AG08396 (cell line): ENCODE data around the gene NRDC.
"Not testable (repeated sequence)": the region's sequence is repeated elsewhere in the genome, so short reads cannot be mapped to it uniquely, and the experiment has no call there.

Experiments used
- DNase-seq: peaks from one replicate; pipeline ENCODE4 v3.0.0; 2012; ENCODE audit warnings: low spot score, mixed read lengths

Gene NRDC

GRCh38 chr1:51897699-51898031 lies 19.1 kb upstream of the NRDC start:
- peak; percentile 46 for DNase-seq

- DNase-seq = not testable (repeated sequence)
These were observed 16.2 kb upstream of the NRDC start for GRCh38 chr1:51894748-51895147.

DNA sequence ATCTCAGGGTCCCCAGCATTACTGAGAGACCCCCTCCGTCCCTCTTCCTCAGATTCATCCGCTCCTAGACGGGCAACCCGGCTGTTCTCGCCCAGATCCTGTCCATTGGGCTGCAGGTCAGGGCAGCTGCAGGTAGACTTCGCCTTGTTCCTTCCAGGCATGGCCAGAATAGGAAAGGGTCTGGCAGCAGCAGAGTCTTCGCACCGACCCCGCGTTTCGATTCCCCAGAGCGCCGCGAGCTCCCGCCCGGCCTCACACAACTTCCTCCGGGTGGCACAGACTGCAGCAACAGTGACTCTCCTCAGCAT lies 265 bp downstream of the NRDC start:
- no peak for DNase-seq

DNA sequence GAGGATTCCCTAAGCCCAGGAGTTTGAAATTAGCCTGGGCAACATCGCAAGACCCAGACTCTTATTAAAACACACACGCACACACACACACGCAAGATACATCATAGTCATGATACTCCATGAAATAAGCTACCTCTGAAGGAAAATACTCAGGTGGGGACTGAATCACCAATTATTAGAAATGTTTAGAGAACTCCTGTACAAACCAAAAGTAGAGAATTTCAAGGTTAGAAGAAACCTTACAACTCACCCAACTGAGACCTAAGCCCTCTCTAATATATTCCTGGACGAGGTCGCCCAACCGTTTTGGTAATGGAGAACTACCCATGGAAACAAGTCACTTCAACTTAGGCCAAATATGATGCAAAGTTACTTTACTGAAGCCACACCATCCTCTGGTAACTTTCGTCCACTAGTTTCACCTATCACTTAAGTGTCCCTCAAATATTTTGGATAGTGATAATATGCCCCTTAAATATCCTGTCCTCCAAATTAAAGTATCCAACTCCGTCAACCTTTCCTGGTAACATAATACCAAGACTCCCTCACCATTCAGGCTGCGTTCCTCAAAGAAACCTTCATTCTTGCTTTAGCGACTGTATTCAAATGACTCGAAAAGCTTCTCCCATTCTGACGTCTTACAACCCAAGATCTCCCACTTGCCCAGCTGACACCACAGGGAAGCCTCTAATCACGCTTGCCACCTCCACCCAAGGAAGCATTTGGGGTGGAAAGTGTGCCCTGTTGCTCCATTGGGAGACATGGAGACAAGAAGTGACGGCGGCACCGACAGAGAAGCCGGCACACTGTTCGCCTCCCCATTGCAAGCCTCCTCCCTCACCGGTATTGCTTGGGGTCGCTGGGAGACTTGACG lies 856 bp downstream of the NRDC start:
- peak; percentile 20 for DNase-seq

DNA sequence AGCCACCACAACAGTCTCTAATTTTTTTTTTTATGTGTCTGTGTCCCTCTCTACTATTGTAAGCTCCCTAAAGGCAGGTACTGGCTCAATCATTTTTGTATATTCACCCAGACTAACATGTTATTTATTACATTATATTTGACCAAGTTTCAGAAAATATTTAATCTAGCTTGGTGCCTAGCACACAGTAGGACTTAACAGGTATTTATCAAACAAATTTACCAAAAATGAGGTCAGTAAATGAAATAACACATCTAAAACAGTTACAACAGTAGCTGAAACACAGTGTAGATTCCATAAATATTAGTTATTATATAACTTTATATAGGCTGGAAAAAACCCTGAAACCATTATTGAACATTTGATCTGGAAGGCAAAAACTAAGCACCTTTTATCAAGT lies 2.7 kb downstream of the NRDC start:
- no peak for DNase-seq

DNA sequence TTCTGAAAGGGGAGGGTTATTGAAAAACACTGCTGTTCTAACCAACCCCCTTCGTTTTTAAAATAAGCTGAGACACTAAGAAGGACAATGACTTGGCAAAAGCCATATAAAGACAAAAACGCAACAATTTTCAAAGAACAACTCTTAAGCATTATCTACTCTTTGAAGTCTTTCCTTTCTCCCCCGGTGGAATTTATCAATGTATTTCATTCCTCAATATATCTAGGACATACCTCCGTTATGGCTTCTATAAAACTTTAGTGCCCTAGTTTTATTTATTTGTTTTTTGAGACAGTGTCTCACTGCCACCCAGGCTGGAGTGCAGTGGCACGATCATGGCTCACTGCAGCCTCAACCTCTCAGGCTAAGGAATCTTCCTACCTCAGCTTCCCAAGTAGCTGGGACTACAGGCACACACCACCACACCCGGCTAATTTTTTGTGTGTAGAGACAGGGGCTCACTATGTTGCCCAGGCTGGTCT lies 3.2 kb downstream of the NRDC start:
- no peak for DNase-seq

DNA sequence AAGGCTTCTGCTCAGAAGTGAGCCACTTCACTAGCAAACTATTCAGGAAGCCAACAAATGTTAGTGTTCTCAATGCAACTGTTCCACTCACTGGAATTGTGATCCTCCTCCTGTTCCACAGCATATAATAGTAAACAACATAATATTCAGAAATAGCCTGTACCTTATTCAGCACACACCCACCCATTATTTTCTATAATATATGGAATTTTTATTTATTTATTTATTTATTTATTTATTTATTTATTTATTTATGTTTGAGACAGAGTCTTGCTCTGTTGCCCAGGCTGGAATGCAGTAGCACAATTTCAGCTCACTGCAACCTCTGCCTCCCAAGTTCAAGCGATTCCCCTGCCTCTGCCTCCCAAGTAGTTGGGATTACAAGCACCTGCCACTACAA lies 5.3 kb downstream of the NRDC start:
- not testable (repeated sequence) for DNase-seq

- no peak for DNase-seq
These were observed 7.1 kb downstream of the NRDC start for GRCh38 chr1:51871351-51871975.

DNA sequence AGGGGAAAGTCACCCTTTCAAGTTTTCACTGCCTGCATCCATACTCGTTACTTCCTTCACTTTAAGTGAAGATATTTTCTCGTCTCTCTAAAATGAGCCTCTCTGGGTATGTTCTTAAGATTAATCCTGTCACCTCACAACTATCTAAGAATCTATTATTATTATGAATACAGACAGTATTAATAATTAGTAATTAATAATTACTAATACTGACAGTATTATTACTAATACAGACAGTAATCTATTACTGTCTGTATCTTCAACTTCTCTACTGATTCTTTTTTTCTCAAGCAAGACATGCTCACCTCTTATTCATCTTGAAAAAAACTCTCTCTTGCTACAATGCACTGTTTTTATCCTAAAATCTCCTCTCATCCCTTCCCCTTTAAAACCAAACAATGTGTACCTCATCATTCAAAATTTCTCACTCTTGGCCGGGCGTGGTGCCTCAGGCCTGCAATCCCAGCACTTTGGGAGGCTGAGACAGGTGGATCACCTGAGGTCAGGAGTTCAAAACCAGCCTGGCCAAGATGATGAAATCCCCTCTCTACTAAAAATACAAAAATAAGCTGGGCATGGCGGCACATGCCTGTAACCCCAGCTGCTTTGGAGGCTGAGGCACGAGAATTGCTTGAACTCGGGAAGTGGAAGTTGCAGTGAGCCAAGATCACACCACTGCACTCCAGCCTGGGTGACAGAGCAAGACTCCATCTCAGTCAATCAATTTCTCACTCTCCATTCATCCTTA lies 7.8 kb downstream of the NRDC start:
- no peak for DNase-seq

DNA sequence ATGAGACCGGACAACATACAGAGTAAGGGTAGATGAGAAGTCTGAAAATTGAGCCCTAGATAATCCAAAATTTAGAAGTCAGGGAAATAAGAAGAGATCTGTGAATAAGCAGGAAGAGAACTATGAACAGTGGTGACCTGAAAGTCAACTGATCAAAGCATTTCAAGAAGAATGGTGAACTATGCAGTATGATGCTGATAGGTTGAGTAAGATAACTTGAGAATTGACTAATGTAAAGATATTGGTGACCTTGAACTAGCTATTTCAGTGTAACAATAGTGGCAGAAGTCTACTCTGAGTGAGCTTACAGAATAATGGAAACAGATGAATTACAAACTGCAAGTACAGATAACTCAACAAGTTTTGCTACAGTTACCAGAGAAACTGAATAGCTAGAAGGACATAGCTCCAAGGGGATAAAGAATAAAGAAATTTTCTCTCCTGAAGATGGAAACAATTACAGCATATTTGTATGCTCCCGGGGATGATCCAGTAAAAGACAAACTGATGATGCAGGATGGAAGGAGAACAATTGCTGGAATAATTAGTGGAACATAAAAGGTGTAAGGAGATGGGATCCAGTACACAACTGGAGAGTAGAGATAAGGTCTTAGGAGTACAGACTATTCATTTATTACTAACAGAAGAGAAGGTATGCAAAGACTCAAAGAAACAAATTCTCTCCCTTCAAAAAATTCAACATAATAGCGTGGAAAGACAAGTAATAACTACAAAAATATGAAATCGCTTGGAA lies 10.9 kb downstream of the NRDC start:
- DNase-seq = no peak

- no peak for DNase-seq
These were observed 15.1 kb downstream of the NRDC start for GRCh38 chr1:51863384-51863783.

GRCh38 chr1:51861669-51862068 lies 16.9 kb downstream of the NRDC start:
- DNase-seq = no peak

DNA sequence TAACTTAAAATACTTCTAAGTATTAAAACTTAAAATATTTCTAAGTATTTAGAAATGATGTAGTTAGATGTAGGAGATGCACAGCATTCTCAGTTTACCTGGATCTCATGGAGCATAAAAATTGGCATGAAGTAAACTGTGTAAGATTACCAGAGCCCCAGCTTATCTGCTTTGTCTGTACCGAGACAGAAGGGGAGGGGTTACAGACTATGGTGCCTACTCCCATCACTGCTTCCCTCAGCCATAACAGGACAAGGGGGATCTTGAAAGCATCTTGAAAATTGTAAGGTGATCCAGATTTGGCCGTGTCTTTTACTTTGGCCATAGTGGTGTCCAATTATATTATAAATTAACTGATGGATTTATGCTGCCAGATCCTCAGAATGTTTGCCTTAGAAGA lies 18.8 kb downstream of the NRDC start:
- no peak for DNase-seq

DNA sequence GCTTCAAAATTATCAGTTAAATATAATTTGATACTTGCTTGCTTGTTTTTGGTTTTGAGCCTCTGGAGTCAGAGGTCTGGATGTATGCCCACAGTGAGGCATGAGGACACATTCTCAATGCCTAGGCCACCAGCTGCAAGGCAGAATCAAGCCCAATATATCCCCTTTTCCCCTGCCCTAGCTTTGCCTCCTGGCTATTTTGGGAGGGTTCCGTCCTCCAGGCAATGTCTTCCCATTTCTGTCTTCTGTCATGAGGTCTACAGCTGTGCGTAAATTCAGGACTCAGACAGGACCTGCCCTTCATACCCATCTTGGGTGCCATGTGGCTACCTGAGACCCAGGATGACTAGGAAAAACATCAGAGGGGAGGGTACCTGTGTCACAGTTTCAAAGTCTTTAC lies 19.2 kb downstream of the NRDC start:
- no peak for DNase-seq

- no peak for DNase-seq
These were observed 19.6 kb downstream of the NRDC start for GRCh38 chr1:51858892-51859291.

- DNase-seq = no peak
These were observed 21.8 kb downstream of the NRDC start for GRCh38 chr1:51856745-51857144.

DNA sequence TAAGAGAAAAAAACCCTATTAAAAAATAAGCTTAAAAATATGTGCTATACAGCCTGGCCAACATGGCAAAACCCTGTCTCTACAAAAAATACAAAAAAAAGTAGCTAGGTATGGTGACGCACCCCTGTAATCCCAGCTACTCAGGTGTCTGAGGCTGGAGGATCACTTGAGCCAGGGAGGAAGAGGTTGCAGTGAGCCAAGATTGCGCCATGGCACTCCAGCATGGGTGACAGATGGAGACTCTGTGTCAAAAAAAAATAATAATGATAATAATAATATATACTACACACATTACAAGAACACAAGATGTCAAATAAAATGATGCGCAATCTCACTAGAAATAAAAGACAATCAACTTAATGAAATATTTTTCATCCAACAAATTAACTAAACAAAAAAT lies 22.9 kb downstream of the NRDC start:
- no peak for DNase-seq

- no peak for DNase-seq
These were observed 25.2 kb downstream of the NRDC start for GRCh38 chr1:51853360-51853759.

GRCh38 chr1:51851882-51852396 lies 26.6 kb downstream of the NRDC start:
- no peak for DNase-seq

GRCh38 chr1:51850420-51851223 lies 27.9 kb downstream of the NRDC start:
- DNase-seq = no peak

DNA sequence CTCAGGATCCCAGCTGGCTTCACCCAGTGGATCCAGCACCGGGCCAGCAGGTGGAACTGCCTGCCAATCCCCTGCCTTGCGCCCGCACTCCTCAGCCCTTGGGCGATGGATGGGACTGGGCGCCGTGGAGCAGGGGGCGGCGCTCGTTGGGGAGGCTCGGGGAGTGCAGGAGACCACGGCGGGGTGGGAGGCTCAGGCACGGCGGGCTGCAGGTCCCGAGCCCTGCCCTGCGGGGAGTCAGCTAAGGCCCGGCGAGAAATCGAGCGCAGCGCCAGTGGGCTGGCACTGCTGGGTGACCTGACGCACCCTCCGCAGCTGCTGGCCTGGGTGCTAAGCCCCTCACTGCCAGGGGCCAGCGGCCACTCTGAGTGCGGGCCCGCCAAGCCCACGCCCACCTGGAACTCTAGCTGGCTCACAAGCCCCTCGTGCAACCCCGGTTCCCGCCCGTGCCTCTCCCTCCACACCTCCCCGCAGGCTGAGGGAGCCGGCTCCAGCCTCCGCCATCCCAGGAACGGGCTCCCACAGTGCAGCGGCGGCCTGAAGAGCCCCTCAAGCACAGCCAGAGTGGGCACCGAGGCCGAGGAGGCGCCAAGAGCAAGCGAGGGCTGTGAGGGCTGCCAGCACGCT lies 31.1 kb downstream of the NRDC start:
- DNase-seq = no peak
